Esophagus (tissue), 2 donors: ENCODE data around the gene TTC7B. TPM values are rescaled to one million over a fixed set of nuclear protein-coding genes. Genes with fewer than 3 reads are reported as not detected.

Source experiments
- H3K27ac ChIP-seq, 2 donors: one replicate each; pipeline ENCODE4 v1.5.1; 2013; ENCODE audit warnings: low read depth in 2 of 2, mild to moderate bottlenecking in 2 of 2, inconsistent platforms in 1 of 2, low read length in 1 of 2, moderate library complexity in 1 of 2
- H3K27me3 ChIP-seq, 2 donors: one replicate each; pipeline ENCODE4 v1.6.1; 2013; ENCODE audit warnings: low read length in 2 of 2, control low read depth in 1 of 2, mild to moderate bottlenecking in 1 of 2; ENCODE audit not compliant: insufficient read depth in 2 of 2, control insufficient read depth in 1 of 2
- H3K36me3 ChIP-seq, 2 donors: one replicate each; pipeline ENCODE4 v1.6.1; 2013; ENCODE audit warnings: low read length in 1 of 2; ENCODE audit not compliant: control insufficient read depth in 2 of 2, insufficient read depth in 2 of 2
- H3K4me1 ChIP-seq, 2 donors: one replicate each; pipeline ENCODE4 v1.6.1; 2013; ENCODE audit warnings: low read length in 1 of 2; ENCODE audit not compliant: control insufficient read depth in 2 of 2, insufficient read depth in 2 of 2
- H3K4me3 ChIP-seq, 2 donors: one replicate each; pipeline ENCODE4 v1.5.1; 2013; ENCODE audit warnings: low read length in 2 of 2, mild to moderate bottlenecking in 2 of 2, low read depth in 1 of 2, moderate library complexity in 1 of 2
- H3K9me3 ChIP-seq, 2 donors: one replicate each; pipeline ENCODE4 v1.6.1; 2013; ENCODE audit warnings: mild to moderate bottlenecking in 2 of 2, low read depth in 1 of 2, low read length in 1 of 2, moderate library complexity in 1 of 2; ENCODE audit not compliant: control insufficient read depth in 2 of 2, insufficient read depth in 1 of 2
- WGBS, 2 donors: extraction: QIAGEN DNeasy Blood & Tissue Kit; methylation state at CpG; one replicate each; pipeline ENCODE4 v1.1.7; 2013; 5-methylcytosine and 5-hydroxymethylcytosine counted together
- polyA plus RNA-seq, 2 donors: library from polyadenylated mRNA; stranded (reverse); fragments of 200-250 nt; gene quantifications; one replicate each; pipeline ENCODE4 v1.2.3, GENCODE V29; 2013
- donor health status: healthy with polysubstance abuse.
- donor health status: Bipolar disorder and iron deficiency.

TTC7B gene
- polyA plus RNA-seq, 2 donors, result 2.7 to 6.0 TPM

DNA sequence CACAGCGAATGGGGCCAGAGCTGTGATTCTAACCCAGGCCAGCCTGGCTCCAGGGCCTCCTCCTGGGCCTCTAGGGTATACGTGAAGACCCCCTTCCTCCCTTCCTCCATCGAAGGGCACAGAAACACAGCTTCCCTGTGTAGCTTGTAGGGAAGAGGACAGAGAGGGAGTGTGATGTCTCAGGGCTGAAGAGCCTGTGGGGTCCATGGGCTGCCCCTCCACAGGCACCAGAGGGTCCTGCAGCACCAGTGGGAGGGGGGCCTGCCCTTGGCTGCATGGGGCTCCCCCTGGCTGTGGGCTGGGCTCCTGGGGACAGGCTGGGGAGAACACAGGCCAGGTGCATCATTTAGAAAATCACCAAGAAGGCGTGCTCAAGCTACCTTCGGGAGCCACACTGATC lies 240.9 kb downstream of the TTC7B start:
- Histone ChIP-seq H3K4me3 (no peak overlapping the region), H3K27ac (peak overlapping the region in 1 of 2 donors; percentile 29), H3K36me3 (no peaks in the 10 kb centered on the region), H3K9me3 (no peaks in the 10 kb centered on the region), H3K4me1 (peaks cover 0 to 4% of the 10 kb centered on the region in 2 donors), H3K27me3 (no peaks in the 10 kb centered on the region)
- WGBS, 2 donors, result 88% methylated on average over 5 of the region's 5 CpGs

DNA sequence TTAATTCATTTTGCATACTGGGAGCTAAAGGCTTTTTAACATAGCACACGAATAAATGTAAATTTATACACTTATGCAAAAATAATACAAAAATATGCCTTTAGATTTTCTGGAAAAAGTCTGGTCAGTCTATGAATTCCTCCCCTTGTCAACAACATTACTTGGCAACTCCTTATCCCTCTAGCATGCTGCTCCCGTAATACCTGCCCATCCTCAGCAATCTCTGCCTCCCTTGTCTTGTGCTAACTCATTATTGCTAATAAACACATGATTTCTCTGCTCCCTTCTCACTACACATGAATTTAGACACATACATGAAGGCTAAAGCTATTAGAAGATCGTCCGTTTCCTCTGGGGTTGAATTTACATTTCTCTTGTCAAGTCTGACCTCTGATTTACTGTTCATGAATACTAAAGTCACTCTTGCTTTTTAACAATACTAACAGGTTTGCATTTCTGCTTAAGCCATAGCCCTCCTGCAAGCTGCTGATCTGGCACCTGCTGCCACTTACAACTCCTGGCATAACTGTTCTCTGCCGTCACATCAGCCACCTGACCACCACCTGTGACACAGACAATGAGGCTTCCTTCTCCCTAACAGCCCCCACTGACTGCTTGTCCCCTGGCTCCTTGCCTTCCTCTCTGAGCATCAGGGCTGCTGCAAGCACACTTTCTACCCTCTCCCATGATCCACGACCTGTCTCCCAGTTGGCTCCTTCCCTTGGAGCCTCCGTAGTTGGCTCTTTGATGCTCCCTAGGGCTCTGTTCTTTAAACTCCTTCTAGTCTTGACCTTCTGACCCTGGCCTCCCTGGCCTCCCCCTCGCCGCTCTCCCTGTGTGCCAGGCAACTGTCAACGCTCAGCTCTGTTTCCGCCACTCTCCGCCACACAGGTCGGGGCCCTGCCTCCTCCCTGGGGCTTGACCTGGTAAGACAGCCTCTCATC lies 241.8 kb downstream of the TTC7B start:
- H3K27ac ChIP-seq, result no peak overlapping the region
- H3K4me3 ChIP-seq, result no peak overlapping the region
- 76% methylated on average over 13 of the region's 13 CpGs for WGBS, 2 donors
- H3K4me1 ChIP-seq, result peaks cover 4% of the 10 kb centered on the region in 2 donors
- peaks cover 0 to 2% of the 10 kb centered on the region in 2 donors for H3K9me3 ChIP-seq
- H3K36me3 ChIP-seq, result no peaks in the 10 kb centered on the region
- no peaks in the 10 kb centered on the region for H3K27me3 ChIP-seq

DNA sequence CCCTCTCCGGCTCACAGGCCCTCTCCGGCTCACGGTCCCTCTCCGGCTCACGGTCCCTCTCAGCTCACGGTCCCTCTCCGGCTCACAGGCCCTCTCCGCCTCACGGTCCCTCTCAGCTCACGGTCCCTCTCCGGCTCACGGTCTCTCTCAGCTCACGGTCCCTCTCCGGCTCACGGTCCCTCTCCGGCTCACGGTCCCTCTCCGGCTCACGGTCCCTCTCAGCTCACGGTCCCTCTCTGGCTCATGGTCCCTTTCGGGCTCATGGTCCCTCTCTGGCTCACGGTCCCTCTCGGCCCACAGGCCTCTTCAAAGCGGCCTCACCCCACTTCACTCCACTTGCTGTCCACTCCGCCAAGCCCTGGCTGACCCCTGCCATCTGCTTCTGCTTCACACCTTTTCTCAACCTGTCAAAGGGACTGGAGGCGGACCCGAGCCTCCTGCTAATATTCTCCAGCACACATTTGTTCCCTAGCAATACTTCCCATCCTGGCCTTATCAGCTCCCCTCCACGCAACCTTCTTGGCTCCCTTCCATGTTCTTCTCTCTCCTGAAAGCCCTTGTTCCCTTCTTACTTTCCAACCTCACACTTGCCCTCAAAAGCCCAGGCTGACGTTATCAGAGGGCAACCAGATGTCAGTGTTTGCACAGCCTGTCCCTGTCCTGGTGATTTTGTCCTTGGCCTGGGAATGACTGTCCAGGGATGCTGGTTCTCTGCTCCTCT lies 242.7 kb downstream of the TTC7B start:
- Histone ChIP-seq H3K36me3 (no peaks in the 10 kb centered on the region), H3K4me1 (peaks cover 4% of the 10 kb centered on the region in 2 donors), H3K27ac (no peak overlapping the region), H3K9me3 (peaks cover 0 to 2% of the 10 kb centered on the region in 2 donors), H3K27me3 (no peaks in the 10 kb centered on the region), H3K4me3 (no peak overlapping the region)
- 91 to 94% methylated on average over 27 to 29 of the region's 29 CpGs for WGBS, 2 donors

DNA sequence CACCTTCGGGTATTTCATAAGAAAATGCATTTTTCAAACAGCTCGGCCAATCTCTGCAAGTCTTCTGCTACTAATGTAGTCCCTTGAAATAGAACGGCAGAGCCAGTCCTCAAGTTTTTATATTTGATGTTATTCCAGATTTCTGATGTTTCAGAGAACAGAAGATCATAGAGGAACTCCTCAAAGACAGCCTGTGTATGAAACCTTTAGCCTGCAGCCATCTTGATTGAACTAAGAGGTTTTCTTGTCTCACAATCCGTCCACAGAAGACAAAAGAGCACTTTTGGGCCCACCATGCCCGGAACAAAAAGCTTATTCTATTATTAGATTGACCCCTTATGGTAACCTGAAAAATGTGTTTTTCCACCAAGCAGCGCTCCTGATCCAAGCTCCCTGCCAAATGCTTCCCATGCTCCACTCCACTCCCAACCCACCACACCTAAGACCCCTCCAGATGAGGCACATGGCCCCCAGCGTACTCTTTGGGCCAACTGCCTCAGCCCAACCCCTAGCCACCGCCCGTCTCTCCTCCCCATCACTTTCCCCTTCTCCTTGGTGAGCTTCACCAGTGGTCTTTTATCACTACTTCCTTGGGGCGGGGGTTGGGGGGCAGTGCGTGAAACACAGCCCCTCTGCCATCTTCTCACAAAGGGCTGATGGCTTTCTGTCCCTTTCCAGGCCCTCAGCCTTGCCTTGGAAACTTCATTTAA lies 243.6 kb downstream of the TTC7B start:
- Histone ChIP-seq H3K27ac (no peak overlapping the region), H3K9me3 (peaks cover 0 to 2% of the 10 kb centered on the region in 2 donors), H3K36me3 (no peaks in the 10 kb centered on the region), H3K4me3 (no peak overlapping the region), H3K4me1 (peaks cover 0 to 4% of the 10 kb centered on the region in 2 donors), H3K27me3 (no peaks in the 10 kb centered on the region)
- 89 to 90% methylated on average over 11 of the region's 11 CpGs for WGBS, 2 donors

DNA sequence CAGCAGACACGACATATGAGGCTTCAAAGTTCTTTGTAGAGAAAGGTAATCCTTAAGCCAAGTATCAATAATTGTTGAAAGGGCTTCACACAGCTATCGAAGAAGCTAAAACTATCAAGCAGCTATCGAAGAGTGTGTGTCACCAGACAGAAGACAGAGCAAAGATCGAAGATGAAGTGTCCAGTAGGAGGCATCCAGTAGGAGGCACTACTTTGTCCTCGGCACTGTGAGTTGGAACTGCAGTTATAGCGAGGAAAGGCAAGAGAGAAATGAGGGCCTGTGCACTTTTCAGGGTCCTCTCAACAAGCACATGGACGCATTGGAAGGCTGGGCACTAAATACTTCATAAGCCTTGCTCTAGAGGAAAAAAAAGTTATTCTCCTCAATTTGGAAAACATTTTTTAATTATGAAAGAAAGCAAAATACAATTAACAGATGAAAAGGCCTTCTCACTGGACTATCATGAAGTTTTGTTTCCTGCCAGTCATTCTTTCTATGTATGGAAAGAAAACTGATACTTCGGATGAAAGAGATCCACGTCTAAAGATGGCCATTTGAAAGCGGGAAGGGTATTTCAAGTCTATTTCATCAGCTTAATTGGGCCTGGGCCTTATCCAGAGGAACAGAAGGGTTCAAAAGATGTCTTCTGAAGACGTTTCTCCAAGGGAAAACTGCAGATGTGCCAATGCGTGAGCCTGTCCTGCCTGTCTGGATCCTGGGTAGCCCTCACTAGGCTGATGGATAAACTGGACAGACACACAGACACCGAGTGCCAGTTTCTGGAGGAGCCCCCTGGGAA lies 244.9 kb downstream of the TTC7B start:
- peaks cover 0 to 2% of the 10 kb centered on the region in 2 donors for H3K9me3 ChIP-seq
- H3K4me3 ChIP-seq, result no peak overlapping the region
- H3K27ac ChIP-seq, result no peak overlapping the region
- no peaks in the 10 kb centered on the region for H3K36me3 ChIP-seq
- no peaks in the 10 kb centered on the region for H3K27me3 ChIP-seq
- 85 to 92% methylated on average over 13 of the region's 13 CpGs for WGBS, 2 donors
- peaks cover 0 to 4% of the 10 kb centered on the region in 2 donors for H3K4me1 ChIP-seq

DNA sequence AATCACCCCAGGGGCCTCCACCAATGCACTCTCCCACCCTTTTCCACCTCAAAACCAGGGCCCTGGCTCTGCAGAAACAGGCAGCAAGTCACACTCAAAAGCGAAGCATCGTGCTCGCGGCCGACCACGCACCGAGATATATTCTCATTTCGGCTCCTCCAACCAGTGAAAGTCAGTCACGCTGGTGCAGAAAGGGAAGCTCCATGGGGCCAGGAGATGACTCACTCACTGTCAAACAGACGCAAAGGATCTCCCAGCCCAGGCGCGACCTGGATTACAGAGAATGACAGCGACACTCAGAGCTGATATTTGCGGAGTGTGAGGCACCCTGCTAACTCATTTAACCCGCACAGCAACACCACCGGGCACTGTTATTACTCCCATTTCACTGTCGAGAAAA lies 245.8 kb downstream of the TTC7B start:
- WGBS, 2 donors, result 89 to 91% methylated on average over 17 of the region's 17 CpGs
- Histone ChIP-seq H3K9me3 (peaks cover 0 to 2% of the 10 kb centered on the region in 2 donors), H3K27ac (no peak overlapping the region), H3K4me1 (peaks cover 0 to 4% of the 10 kb centered on the region in 2 donors), H3K4me3 (no peak overlapping the region), H3K27me3 (no peaks in the 10 kb centered on the region), H3K36me3 (no peaks in the 10 kb centered on the region)

DNA sequence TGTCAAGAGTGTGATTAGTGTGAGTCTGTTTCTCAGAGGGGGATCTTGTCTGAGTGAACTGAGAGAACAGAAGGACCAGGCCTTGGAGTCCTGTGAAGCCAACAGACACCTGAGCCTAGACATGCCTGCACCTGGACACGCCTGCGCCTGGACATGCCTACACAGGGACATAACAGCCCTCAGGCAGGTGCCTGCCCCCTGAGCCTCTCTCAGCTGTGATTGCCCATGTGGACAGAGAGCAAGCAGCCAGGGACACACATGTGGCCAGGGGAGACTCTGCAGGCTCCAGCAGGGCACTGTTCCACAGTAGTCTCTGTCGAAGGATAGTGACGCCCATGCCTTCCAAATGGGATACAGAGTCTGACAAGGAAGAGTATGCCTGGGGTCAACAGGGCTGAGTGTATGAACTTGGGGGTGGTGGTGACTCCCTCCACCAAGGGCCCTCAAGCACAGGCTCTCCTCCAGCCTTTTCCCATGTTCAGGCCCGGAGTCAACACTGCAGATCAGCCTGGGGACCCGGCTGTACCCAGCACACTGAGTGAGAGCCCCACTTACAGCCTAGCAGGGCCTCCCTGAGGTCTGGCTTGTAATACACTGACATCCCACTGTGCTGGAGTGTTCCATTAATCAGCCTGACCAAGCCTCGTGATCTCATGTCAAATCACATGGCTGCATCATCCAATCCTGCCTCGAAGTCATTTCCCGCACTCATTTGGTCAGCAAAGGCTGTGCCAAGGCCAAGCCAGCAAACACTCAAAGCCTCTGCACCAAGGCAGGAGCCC lies 246.4 kb downstream of the TTC7B start:
- H3K36me3 ChIP-seq, result no peaks in the 10 kb centered on the region
- H3K9me3 ChIP-seq, result peaks cover 0 to 2% of the 10 kb centered on the region in 2 donors
- H3K27ac ChIP-seq, result peak overlapping the region in 1 of 2 donors; percentile 33
- H3K27me3 ChIP-seq, result no peaks in the 10 kb centered on the region
- peaks cover 0 to 4% of the 10 kb centered on the region in 2 donors for H3K4me1 ChIP-seq
- no peak overlapping the region for H3K4me3 ChIP-seq
- 90 to 91% methylated on average over 9 of the region's 9 CpGs for WGBS, 2 donors

DNA sequence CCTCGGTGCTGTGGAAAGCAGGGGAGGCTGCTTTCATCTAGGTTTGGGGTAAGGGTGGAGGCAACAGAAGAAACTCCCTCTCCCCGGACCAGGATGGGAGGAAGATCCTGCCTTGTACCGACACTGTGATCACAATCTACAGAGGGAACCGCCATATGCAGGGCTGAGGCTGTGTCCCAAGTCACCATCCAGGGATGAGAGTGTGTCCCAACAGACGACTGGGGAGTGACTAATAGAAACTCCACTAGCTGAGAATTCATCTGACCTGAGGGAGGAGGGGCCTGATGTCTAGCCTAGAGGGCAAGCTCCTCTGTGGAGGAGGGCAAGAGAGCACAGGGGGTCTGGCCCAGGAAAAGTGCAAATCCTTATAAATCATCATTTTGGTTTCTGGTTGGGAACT lies 247.0 kb downstream of the TTC7B start:
- Histone ChIP-seq H3K27ac (peak overlapping the region in 1 of 2 donors; percentile 33), H3K4me1 (peaks cover 0 to 4% of the 10 kb centered on the region in 2 donors), H3K27me3 (no peaks in the 10 kb centered on the region), H3K36me3 (no peaks in the 10 kb centered on the region), H3K9me3 (peaks cover 0 to 2% of the 10 kb centered on the region in 2 donors), H3K4me3 (no peak overlapping the region)
- 78 to 84% methylated on average over 5 of the region's 5 CpGs for WGBS, 2 donors
